ENCODE results near the gene PALM2AKAP2. TPM values are rescaled to one million over a fixed set of nuclear protein-coding genes. Genes with fewer than 3 reads are reported as not detected.
A peak's percentile ranks its signal among the peaks of the same experiment; 100 is the strongest.

Gene PALM2AKAP2
- total RNA-seq, 6 experiments from 2014 or later = 26.4 to 50.3 (median 32.2) TPM

DNA sequence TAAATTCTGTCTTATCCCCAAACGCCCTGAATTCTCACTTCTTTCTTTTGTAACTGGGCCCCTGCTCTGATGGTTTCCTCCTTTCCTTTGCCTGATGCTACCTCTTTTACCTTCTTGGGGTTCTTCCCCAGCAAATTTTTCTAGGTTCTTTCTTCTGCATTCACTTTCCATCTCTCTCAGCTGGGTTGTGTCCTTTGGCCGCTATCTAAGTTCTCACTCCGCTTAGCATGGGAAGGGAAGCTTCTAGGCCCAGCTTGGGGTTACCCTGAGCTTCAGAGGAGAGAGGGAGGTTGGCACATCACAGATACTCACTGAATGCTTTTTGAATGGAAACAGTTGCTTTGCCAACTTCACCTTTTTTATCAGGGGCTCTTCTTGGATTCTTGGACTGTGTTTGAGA is 17.0 kb downstream of the PALM2AKAP2 start:
- Histone ChIP-seq H3K4me3 (no peak overlapping the region), H3K27me3 (no peaks in the 10 kb centered on the region), H3K36me3 (no peaks in the 10 kb centered on the region), H3K27ac (peak overlapping the region; percentile 4 to 58 (median 37)), H3K9me3 (no peaks in the 10 kb centered on the region), H3K4me1 (peaks cover 0 to 70% (median 26%) of the 10 kb centered on the region in 4 donors)
- intact Hi-C loops (cut with DNase I) = no loop called here
- DNase-seq (no peak), ATAC-seq (no peak)
- TF ChIP-seq POLR2A (IDR thresholded peaks at IDR 0.05) = no peak
- TF ChIP-seq, protein P1, sequence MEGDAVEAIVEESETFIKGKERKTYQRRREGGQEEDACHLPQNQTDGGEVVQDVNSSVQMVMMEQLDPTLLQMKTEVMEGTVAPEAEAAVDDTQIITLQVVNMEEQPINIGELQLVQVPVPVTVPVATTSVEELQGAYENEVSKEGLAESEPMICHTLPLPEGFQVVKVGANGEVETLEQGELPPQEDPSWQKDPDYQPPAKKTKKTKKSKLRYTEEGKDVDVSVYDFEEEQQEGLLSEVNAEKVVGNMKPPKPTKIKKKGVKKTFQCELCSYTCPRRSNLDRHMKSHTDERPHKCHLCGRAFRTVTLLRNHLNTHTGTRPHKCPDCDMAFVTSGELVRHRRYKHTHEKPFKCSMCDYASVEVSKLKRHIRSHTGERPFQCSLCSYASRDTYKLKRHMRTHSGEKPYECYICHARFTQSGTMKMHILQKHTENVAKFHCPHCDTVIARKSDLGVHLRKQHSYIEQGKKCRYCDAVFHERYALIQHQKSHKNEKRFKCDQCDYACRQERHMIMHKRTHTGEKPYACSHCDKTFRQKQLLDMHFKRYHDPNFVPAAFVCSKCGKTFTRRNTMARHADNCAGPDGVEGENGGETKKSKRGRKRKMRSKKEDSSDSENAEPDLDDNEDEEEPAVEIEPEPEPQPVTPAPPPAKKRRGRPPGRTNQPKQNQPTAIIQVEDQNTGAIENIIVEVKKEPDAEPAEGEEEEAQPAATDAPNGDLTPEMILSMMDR (IDR thresholded peaks at IDR 0.05) = no peak
- 75% methylated on average over 3 of the region's 3 CpGs for WGBS (ENCODE audit: insufficient coverage, low coverage, low lambda C conversion rate, missing lambda C conversion rate)

- 22% methylated on average over 4 of the region's 5 CpGs for WGBS (ENCODE audit: insufficient coverage, low coverage, low lambda C conversion rate, missing lambda C conversion rate)
- DNase-seq (peak; percentile 67 to 78 (median 73)), ATAC-seq (peak; percentile 10 to 56 (median 34))
- H3K36me3 ChIP-seq = no peaks in the 10 kb centered on the region
- TF ChIP-seq, protein P1 (IDR thresholded peaks at IDR 0.05) = no peak
- no peak for TF ChIP-seq POLR2A (IDR thresholded peaks at IDR 0.05)
- H3K27me3 ChIP-seq = no peaks in the 10 kb centered on the region
- peaks cover 0 to 65% (median 24%) of the 10 kb centered on the region in 4 donors for H3K4me1 ChIP-seq
- peak overlapping the region; percentile 4 to 58 (median 37) for H3K27ac ChIP-seq
- no peak overlapping the region for H3K4me3 ChIP-seq
- H3K9me3 ChIP-seq = no peaks in the 10 kb centered on the region
- intact Hi-C loops (cut with DNase I) = no loop called here
These were observed 17.5 kb downstream of the PALM2AKAP2 start for GRCh38 chr9:109797509-109797908.

DNA sequence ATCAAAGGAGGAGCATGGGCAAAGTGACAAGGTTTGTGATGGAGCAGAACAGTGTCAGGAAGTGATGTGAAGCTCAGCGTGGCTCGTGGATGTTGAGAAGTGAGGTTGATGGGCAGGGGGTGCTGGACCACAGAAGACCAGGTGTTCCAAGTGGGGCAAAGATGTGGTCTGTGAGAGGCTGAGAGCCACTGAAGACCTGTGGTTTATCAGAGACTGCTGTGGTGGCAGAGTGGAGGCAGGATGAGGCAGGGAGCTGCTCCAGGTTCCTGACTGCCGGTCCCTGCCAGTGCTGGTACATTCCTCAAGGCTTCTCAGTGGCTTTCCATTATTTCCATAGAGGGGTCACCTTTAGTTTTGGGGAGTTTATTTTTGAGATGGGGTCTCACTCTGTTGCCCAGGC is 19.1 kb downstream of the PALM2AKAP2 start:
- TF ChIP-seq, protein P1 (IDR thresholded peaks at IDR 0.05) = no peak
- no peak for TF ChIP-seq POLR2A (IDR thresholded peaks at IDR 0.05)
- Histone ChIP-seq H3K27me3 (no peaks in the 10 kb centered on the region), H3K27ac (peak overlapping the region in 1 of 3 donors; percentile 3), H3K36me3 (no peaks in the 10 kb centered on the region), H3K4me1 (peaks cover 0 to 56% (median 16%) of the 10 kb centered on the region in 4 donors), H3K9me3 (no peaks in the 10 kb centered on the region), H3K4me3 (no peak overlapping the region)
- intact Hi-C loops (cut with DNase I) = no loop called here
- WGBS (ENCODE audit: insufficient coverage, low coverage, low lambda C conversion rate, missing lambda C conversion rate) = 82% methylated on average over 2 of the region's 3 CpGs
- no peak for ATAC-seq
- DNase-seq = no peak

GRCh38 chr9:109799792-109800191 is 19.8 kb downstream of the PALM2AKAP2 start:
- H3K9me3 ChIP-seq = no peaks in the 10 kb centered on the region
- no peaks in the 10 kb centered on the region for H3K36me3 ChIP-seq
- TF ChIP-seq, protein P1 (IDR thresholded peaks at IDR 0.05) = no peak
- TF ChIP-seq POLR2A (IDR thresholded peaks at IDR 0.05) = no peak
- WGBS (ENCODE audit: insufficient coverage, low coverage, low lambda C conversion rate, missing lambda C conversion rate) = 41% methylated on average over 2 of the region's 2 CpGs
- H3K27me3 ChIP-seq = no peaks in the 10 kb centered on the region
- ATAC-seq = no peak
- intact Hi-C loops (cut with DNase I) = no loop called here
- H3K27ac ChIP-seq = peak overlapping the region in 1 of 3 donors; percentile 4
- H3K4me1 ChIP-seq = peaks cover 0 to 55% (median 14%) of the 10 kb centered on the region in 4 donors
- no peak for DNase-seq
- no peak overlapping the region for H3K4me3 ChIP-seq
